Activated T-helper 2 cell treated with anti-CD3 and anti-CD28 coated beads, Interferon-gamma antibody, Interleukin-2, Interleukin-4, amounts not matched to agents 10 μg/mL and 5 μg/mL and 100 μg/mL, durations not matched to agents 14 hours and 24 hours and 36 hours (primary cell): ENCODE measurements around the gene NYAP2. TPM values are rescaled to one million over a fixed set of nuclear protein-coding genes. Genes with fewer than 3 reads are reported as not detected.

Experiments
- DNase-seq: peaks from one replicate; pipeline ENCODE4 v3.0.0; 2021; ENCODE audit warnings: low spot score
- H3K27ac Mint-ChIP-seq: one replicate; pipeline ENCODE4 v1.8.0; 2021; ENCODE audit warnings: mixed read lengths
- H3K27me3 Mint-ChIP-seq: one replicate; pipeline ENCODE4 v1.8.0; 2021; ENCODE audit warnings: low read depth, mixed read lengths
- H3K36me3 Mint-ChIP-seq: one replicate; pipeline ENCODE4 v1.8.0; 2021; ENCODE audit warnings: low read depth, mixed read lengths
- H3K4me1 Mint-ChIP-seq: one replicate; pipeline ENCODE4 v1.8.0; 2021; ENCODE audit warnings: low read depth, mixed read lengths
- H3K4me3 Mint-ChIP-seq: one replicate; pipeline ENCODE4 v1.8.0; 2021; ENCODE audit warnings: low read depth, mild to moderate bottlenecking, moderate library complexity, mixed read lengths
- H3K9me3 Mint-ChIP-seq: one replicate; pipeline ENCODE4 v1.8.0; 2021; ENCODE audit warnings: mixed read lengths
- intact Hi-C: fragments of 100-400 bp; cut with micrococcal nuclease; formaldehyde crosslinking; loops from one replicate; pipeline ENCODE4 v1.15.1; 2023
- total RNA-seq: library from RNA; stranded (reverse); gene quantifications from 2 replicates; pipeline ENCODE4 v1.2.3, GENCODE V29; 2022

The NYAP2 gene
- total RNA-seq, 1 donor from 2014 or later, result not detected

DNA sequence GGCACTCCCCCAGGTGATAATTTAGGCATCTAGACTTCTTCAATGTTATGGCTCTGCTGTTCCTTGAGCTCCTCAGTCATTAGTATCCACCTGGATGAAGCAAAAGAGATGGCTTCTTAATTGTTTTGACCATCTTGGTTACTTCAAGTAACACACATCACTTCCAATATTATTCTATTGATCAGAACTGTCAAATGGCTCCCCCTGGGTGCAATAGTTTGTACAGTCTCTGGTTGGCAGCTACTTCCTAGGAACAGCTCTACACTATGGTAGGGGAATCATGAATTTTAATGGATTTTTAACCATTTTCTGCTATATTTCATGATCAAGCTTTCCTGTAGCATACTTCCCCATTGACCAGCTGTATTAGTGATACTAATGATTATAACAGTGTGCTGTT lies 157.0 kb downstream of the NYAP2 start:
- Mint-ChIP-seq H3K36me3 (no peaks in the 10 kb centered on the region), H3K27ac (no peak overlapping the region), H3K4me3 (no peak overlapping the region), H3K27me3 (peaks cover 6% of the 10 kb centered on the region), H3K9me3 (no peaks in the 10 kb centered on the region), H3K4me1 (no peaks in the 10 kb centered on the region)
- DNase-seq, result no peak
- intact Hi-C loops, result no loop called here

- Mint-ChIP-seq H3K4me3 (no peak overlapping the region), H3K27me3 (peaks cover 11% of the 10 kb centered on the region), H3K36me3 (no peaks in the 10 kb centered on the region), H3K9me3 (no peaks in the 10 kb centered on the region), H3K27ac (no peak overlapping the region), H3K4me1 (no peaks in the 10 kb centered on the region)
- intact Hi-C loops, result no loop called here
- DNase-seq, result no peak
These were observed 159.0 kb downstream of the NYAP2 start for GRCh38 chr2:225558399-225559071.

GRCh38 chr2:225559072-225559415 lies 159.5 kb downstream of the NYAP2 start:
- no peak overlapping the region for H3K27ac Mint-ChIP-seq
- no peaks in the 10 kb centered on the region for H3K36me3 Mint-ChIP-seq
- H3K4me3 Mint-ChIP-seq, result no peak overlapping the region
- peaks cover 11% of the 10 kb centered on the region for H3K27me3 Mint-ChIP-seq
- no peak for DNase-seq
- intact Hi-C loops, result no loop called here
- H3K4me1 Mint-ChIP-seq, result no peaks in the 10 kb centered on the region
- H3K9me3 Mint-ChIP-seq, result no peaks in the 10 kb centered on the region

GRCh38 chr2:225566798-225567197 lies 167.3 kb downstream of the NYAP2 start:
- Mint-ChIP-seq H3K27me3 (peaks cover 8% of the 10 kb centered on the region), H3K4me1 (no peaks in the 10 kb centered on the region), H3K27ac (no peak overlapping the region), H3K4me3 (no peak overlapping the region), H3K36me3 (no peaks in the 10 kb centered on the region), H3K9me3 (no peaks in the 10 kb centered on the region)
- intact Hi-C loops, result no loop called here
- DNase-seq, result no peak

- no peak for DNase-seq
- peaks cover 3% of the 10 kb centered on the region for H3K27me3 Mint-ChIP-seq
- no peak overlapping the region for H3K4me3 Mint-ChIP-seq
- intact Hi-C loops, result no loop called here
- H3K9me3 Mint-ChIP-seq, result no peaks in the 10 kb centered on the region
- no peaks in the 10 kb centered on the region for H3K4me1 Mint-ChIP-seq
- H3K27ac Mint-ChIP-seq, result no peak overlapping the region
- H3K36me3 Mint-ChIP-seq, result no peaks in the 10 kb centered on the region
These were observed 170.5 kb downstream of the NYAP2 start for GRCh38 chr2:225569995-225570394.

GRCh38 chr2:225573603-225574002 lies 174.1 kb downstream of the NYAP2 start:
- no peaks in the 10 kb centered on the region for H3K9me3 Mint-ChIP-seq
- no peak overlapping the region for H3K27ac Mint-ChIP-seq
- no peaks in the 10 kb centered on the region for H3K4me1 Mint-ChIP-seq
- H3K27me3 Mint-ChIP-seq, result no peaks in the 10 kb centered on the region
- H3K36me3 Mint-ChIP-seq, result no peaks in the 10 kb centered on the region
- no peak overlapping the region for H3K4me3 Mint-ChIP-seq
- intact Hi-C loops, result no loop called here
- DNase-seq, result no peak

DNA sequence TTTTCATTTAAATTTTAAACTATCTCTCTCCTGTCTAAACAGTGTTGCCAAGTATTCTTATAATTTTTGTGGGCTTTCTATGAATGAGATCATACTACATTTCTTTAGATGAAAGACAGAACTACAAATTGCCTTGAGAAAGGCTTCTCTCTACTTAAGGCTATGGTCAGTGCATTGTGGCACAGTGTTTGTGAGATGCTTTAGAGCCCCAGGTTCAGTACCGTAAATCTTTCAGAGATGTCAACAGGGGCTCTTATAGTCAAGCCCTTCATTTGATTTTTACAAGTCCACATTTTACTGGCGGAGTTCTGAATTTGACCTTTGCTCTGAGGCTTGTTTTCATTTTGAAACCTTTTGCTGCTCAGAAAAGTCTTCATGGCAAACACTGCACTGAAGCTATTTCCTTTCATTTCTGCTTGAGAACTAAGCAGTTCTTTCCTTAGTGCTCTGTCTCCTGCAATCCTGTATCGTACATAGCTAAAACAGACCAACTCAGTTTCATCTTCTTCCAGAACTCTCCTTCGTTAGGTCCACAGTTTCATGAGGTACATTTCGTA lies 175.2 kb downstream of the NYAP2 start:
- intact Hi-C loops, result no loop called here
- H3K4me3 Mint-ChIP-seq, result no peak overlapping the region
- no peaks in the 10 kb centered on the region for H3K4me1 Mint-ChIP-seq
- H3K9me3 Mint-ChIP-seq, result no peaks in the 10 kb centered on the region
- no peak for DNase-seq
- H3K27me3 Mint-ChIP-seq, result no peaks in the 10 kb centered on the region
- no peak overlapping the region for H3K27ac Mint-ChIP-seq
- H3K36me3 Mint-ChIP-seq, result no peaks in the 10 kb centered on the region

DNA sequence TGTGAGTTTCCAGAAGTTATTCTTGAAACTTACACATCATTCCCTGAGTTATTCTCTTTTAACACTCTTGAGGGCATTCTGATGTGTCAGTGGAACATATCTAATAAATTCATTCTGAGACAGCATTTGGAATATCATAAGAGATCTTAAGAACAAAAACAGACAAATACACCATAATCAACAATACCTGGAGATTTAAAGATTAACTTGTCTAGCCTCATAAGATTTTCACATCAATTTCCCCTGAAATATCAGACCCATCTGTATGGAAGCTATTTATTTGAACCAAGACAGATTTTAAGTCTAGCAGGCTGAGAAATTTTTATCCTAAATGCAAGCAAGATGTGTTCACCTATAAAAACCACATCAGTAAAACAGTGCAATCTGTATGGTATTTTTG lies 181.6 kb downstream of the NYAP2 start:
- intact Hi-C loops, result no loop called here
- no peak for DNase-seq
- no peaks in the 10 kb centered on the region for H3K27me3 Mint-ChIP-seq
- H3K36me3 Mint-ChIP-seq, result no peaks in the 10 kb centered on the region
- H3K27ac Mint-ChIP-seq, result no peak overlapping the region
- H3K9me3 Mint-ChIP-seq, result no peaks in the 10 kb centered on the region
- no peak overlapping the region for H3K4me3 Mint-ChIP-seq
- no peaks in the 10 kb centered on the region for H3K4me1 Mint-ChIP-seq

GRCh38 chr2:225581906-225582305 lies 182.4 kb downstream of the NYAP2 start:
- Mint-ChIP-seq H3K36me3 (no peaks in the 10 kb centered on the region), H3K27ac (no peak overlapping the region), H3K4me1 (no peaks in the 10 kb centered on the region), H3K4me3 (no peak overlapping the region), H3K9me3 (no peaks in the 10 kb centered on the region), H3K27me3 (no peaks in the 10 kb centered on the region)
- no peak for DNase-seq
- intact Hi-C loops, result no loop called here

DNA sequence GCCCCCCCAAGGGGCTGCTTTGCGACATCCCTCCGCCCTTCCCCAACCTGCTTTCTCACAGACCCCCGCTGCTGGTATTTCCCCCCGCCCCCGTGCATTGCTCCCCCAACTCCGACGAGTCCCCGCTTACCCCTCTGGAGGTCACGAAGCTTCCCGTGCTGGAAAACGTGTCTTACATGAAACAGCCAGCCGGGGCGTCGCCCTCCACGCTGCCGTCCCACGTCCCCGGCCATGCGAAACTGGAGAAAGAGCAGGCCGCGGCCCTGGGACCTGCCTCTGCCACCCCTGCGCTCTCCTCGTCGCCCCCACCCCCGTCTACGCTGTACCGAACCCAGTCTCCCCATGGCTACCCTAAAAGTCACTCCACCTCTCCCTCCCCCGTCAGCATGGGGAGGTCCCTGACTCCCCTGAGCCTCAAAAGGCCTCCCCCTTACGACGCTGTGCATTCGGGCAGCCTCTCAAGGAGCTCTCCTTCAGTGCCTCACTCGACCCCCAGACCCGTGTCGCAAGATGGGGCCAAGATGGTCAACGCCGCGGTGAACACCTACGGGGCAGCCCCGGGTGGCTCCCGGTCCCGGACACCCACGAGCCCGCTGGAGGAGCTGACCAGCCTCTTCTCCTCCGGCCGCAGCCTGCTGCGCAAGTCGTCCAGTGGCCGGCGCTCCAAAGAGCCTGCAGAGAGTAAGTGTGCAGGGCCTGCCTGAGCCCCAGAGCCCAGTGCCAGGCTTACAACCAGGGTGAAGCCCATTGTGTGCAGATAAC lies 183.0 kb downstream of the NYAP2 start:
- no peak for DNase-seq
- H3K27ac Mint-ChIP-seq, result no peak overlapping the region
- H3K27me3 Mint-ChIP-seq, result no peaks in the 10 kb centered on the region
- H3K9me3 Mint-ChIP-seq, result no peaks in the 10 kb centered on the region
- intact Hi-C loops, result no loop called here
- H3K36me3 Mint-ChIP-seq, result no peaks in the 10 kb centered on the region
- H3K4me1 Mint-ChIP-seq, result no peaks in the 10 kb centered on the region
- H3K4me3 Mint-ChIP-seq, result no peak overlapping the region

- Mint-ChIP-seq H3K27me3 (no peaks in the 10 kb centered on the region), H3K4me1 (no peaks in the 10 kb centered on the region), H3K36me3 (no peaks in the 10 kb centered on the region), H3K27ac (no peak overlapping the region), H3K4me3 (no peak overlapping the region), H3K9me3 (no peaks in the 10 kb centered on the region)
- intact Hi-C loops, result no loop called here
- no peak for DNase-seq
These were observed 185.3 kb downstream of the NYAP2 start for GRCh38 chr2:225584796-225585195.

GRCh38 chr2:225590932-225591331 lies 191.4 kb downstream of the NYAP2 start:
- Mint-ChIP-seq H3K27ac (no peak overlapping the region), H3K36me3 (no peaks in the 10 kb centered on the region), H3K4me1 (no peaks in the 10 kb centered on the region), H3K9me3 (no peaks in the 10 kb centered on the region), H3K27me3 (no peaks in the 10 kb centered on the region), H3K4me3 (no peak overlapping the region)
- intact Hi-C loops, result no loop called here
- no peak for DNase-seq

DNA sequence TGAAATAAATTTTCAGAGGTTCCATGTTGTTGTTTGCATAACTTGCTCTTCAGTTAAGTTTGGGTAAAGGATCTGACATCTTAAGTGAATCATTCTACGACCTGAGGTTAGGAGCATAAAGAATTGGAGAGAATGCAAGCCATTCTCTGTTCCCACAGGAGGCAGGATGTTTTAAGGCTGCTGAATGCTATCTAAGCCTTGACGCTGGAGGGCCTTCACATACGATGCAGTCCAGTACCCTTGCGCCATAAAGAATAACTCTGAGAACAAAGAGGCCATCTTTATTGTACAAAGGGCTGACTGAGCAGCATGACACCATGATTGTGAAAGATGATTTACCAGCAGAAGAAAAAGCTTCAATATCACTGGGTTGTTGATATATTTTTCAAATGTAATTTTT lies 198.4 kb downstream of the NYAP2 start:
- Mint-ChIP-seq H3K27me3 (no peaks in the 10 kb centered on the region), H3K27ac (no peak overlapping the region), H3K4me1 (peaks cover 5% of the 10 kb centered on the region), H3K36me3 (no peaks in the 10 kb centered on the region), H3K4me3 (no peak overlapping the region), H3K9me3 (peaks cover 7% of the 10 kb centered on the region)
- intact Hi-C loops, result no loop called here
- no peak for DNase-seq
